ENCODE results near the gene SELENOF. TPM values are rescaled to one million over a fixed set of nuclear protein-coding genes. Genes with fewer than 3 reads are reported as not detected.

The SELENOF gene
- polyA plus RNA-seq, 1 of the 3 experiments (the other 2 are of a cell fraction) = 155 TPM

GRCh38 chr1:86856196-86856595 is 57.7 kb downstream of the SELENOF start:
- no peak overlapping the region for H3K27ac ChIP-seq (ENCODE audit: low read depth in 2 of 2, low read length in 1 of 2)
- no peaks in the 10 kb centered on the region for H3F3A ChIP-seq (replicated peaks; ENCODE audit: insufficient read depth)
- no peaks in the 10 kb centered on the region for H3K79me2 ChIP-seq (ENCODE audit: insufficient read depth)
- H3K9me3 ChIP-seq = no peaks in the 10 kb centered on the region
- no peak for DNase-seq
- H3K9me2 ChIP-seq = no peaks in the 10 kb centered on the region
- POLR2A ChIA-PET = no interaction called here
- no peaks in the 10 kb centered on the region for H3K27me3 ChIP-seq (ENCODE audit: insufficient read depth)
- no peaks in the 10 kb centered on the region for H3K4me1 ChIP-seq (ENCODE audit: control insufficient read depth in 1 of 2, insufficient read depth in 2 of 2, low read depth in 1 of 2, low read length in 1 of 2)
- WGBS (ENCODE audit: low lambda C conversion rate) = 96% methylated on average over 6 of the region's 6 CpGs
- no peak overlapping the region for H2AFZ ChIP-seq (ENCODE audit: low read depth)
- no peak overlapping the region for H3K9ac ChIP-seq
- CTCF ChIA-PET = interaction anchor here (1.1 to 1.9 kb wide), 2 partner anchors 22 to 109 kb away, joined by 3 to 5 read pairs; no protein-coding TSS in a partner anchor
- TF ChIP-seq, protein P1, sequence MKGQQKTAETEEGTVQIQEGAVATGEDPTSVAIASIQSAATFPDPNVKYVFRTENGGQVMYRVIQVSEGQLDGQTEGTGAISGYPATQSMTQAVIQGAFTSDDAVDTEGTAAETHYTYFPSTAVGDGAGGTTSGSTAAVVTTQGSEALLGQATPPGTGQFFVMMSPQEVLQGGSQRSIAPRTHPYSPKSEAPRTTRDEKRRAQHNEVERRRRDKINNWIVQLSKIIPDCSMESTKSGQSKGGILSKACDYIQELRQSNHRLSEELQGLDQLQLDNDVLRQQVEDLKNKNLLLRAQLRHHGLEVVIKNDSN (IDR thresholded peaks at IDR 0.05; ENCODE audit: borderline replicate concordance, low read depth) = no peak
- TF ChIP-seq, protein P2, sequence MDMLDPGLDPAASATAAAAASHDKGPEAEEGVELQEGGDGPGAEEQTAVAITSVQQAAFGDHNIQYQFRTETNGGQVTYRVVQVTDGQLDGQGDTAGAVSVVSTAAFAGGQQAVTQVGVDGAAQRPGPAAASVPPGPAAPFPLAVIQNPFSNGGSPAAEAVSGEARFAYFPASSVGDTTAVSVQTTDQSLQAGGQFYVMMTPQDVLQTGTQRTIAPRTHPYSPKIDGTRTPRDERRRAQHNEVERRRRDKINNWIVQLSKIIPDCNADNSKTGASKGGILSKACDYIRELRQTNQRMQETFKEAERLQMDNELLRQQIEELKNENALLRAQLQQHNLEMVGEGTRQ (IDR thresholded peaks at IDR 0.05; ENCODE audit: borderline replicate concordance, low read depth, low read length) = no peak
- TF ChIP-seq SIN3A (IDR thresholded peaks at IDR 0.05; ENCODE audit: borderline replicate concordance, low read depth, low read length) = no peak
- TF ChIP-seq GABPA (IDR thresholded peaks at IDR 0.05; ENCODE audit: low read depth) = no peak
- no peak for TF ChIP-seq ELF1 (IDR thresholded peaks at IDR 0.05)
- TF ChIP-seq NFIC (IDR thresholded peaks at IDR 0.05; ENCODE audit: borderline replicate concordance) = no peak
- TF ChIP-seq YY1 (IDR thresholded peaks at IDR 0.05; ENCODE audit: low read depth) = no peak
- TF ChIP-seq MEF2A (IDR thresholded peaks at IDR 0.05; ENCODE audit: borderline replicate concordance, low read depth) = no peak
- no peak for TF ChIP-seq GATA2 (CRISPR knock-in tag; IDR thresholded peaks at IDR 0.05)
- TF ChIP-seq, protein P3, sequence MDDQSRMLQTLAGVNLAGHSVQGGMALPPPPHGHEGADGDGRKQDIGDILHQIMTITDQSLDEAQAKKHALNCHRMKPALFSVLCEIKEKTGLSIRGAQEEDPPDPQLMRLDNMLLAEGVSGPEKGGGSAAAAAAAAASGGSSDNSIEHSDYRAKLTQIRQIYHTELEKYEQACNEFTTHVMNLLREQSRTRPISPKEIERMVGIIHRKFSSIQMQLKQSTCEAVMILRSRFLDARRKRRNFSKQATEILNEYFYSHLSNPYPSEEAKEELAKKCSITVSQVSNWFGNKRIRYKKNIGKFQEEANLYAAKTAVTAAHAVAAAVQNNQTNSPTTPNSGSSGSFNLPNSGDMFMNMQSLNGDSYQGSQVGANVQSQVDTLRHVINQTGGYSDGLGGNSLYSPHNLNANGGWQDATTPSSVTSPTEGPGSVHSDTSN (IDR thresholded peaks at IDR 0.05) = no peak
- TF ChIP-seq POLR2AphosphoS5 (IDR thresholded peaks at IDR 0.05; ENCODE audit: low read depth, low read length) = no peak
- TF ChIP-seq RFX5 (IDR thresholded peaks at IDR 0.05; ENCODE audit: low read length) = no peak
- no peak for TF ChIP-seq RCOR1 (IDR thresholded peaks at IDR 0.05; ENCODE audit: low read length)
- no peak for TF ChIP-seq NRF1 (IDR thresholded peaks at IDR 0.05; ENCODE audit: low read depth, low read length)
- no peak for TF ChIP-seq IRF3 (IDR thresholded peaks at IDR 0.05; ENCODE audit: low read depth, low read length)
- no peak for TF ChIP-seq SMC3 (IDR thresholded peaks at IDR 0.05; ENCODE audit: low read depth, low read length)
- H3K36me3 ChIP-seq (replicated peaks in 1 of 2; ENCODE audit: control insufficient read depth in 1 of 2, insufficient read depth in 2 of 2, low read length in 1 of 2) = peaks cover 0 to 12% of the 10 kb centered on the region in 2 experiments
- H4K20me1 ChIP-seq (ENCODE audit: insufficient read depth) = no peaks in the 10 kb centered on the region
- H3K4me2 ChIP-seq = no peak overlapping the region
- no peak overlapping the region for H3K4me3 ChIP-seq (ENCODE audit: low read depth in 2 of 2, low read length in 1 of 2)

Data from SK-N-SH (cell line).